SIG-M5 (cell line): ENCODE measurements around the gene MKRN2.
A peak's percentile ranks its signal among the peaks of the same experiment; 100 is the strongest.
"Not testable (repeated sequence)": the region's sequence is repeated elsewhere in the genome, so short reads cannot be mapped to it uniquely, and the experiment has no call there.

Source experiments
- DNase-seq: peaks from one replicate; lab custom pipeline; 2025; lab: John Stamatoyannopoulos, UW

Gene MKRN2, protein sequence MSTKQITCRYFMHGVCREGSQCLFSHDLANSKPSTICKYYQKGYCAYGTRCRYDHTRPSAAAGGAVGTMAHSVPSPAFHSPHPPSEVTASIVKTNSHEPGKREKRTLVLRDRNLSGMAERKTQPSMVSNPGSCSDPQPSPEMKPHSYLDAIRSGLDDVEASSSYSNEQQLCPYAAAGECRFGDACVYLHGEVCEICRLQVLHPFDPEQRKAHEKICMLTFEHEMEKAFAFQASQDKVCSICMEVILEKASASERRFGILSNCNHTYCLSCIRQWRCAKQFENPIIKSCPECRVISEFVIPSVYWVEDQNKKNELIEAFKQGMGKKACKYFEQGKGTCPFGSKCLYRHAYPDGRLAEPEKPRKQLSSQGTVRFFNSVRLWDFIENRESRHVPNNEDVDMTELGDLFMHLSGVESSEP

DNA sequence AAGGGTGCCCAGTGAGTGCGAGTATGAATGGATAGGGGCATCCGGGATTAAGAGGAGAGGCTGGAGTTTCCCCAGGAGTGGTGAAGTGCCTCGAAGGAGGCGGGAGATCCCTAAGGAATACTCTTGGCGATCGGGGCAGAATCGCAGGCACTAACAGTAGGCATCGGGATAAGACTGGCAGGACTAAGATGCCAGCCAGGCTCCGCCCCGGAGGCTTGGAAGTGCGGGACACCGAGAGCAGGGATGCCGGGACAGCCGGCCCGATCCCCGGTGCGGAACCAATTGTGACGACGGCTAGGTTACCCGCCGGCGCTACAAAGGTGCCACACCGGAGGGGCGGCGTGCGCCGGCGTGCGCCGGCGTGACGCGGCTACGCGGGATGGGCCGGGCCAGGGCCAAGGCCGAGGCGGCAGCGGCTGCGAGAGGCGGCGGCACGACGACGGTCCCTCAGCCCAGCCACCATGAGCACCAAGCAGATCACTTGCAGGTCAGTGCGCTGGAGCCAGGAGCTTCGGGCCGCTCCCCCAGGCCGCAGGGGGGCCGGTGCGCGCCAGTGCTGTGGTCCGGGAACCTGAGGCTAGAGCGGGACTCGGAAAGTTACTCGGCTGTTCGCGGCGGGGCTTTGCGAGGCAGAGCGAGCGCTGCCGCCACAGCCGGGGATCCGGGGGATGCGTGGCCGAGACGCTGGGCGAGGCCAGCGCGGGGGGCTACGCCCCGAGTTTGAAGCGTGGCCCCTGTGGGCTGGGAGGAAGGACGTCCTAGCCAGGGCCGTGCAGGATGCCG, at the start of gene MKRN2:
MKRN2 (plus strand) TSS at position 398 of the 783 bp plus-strand sequence; CDS start at position 462, 64 bp downstream.
- DNase-seq = peak; percentile 12

DNA sequence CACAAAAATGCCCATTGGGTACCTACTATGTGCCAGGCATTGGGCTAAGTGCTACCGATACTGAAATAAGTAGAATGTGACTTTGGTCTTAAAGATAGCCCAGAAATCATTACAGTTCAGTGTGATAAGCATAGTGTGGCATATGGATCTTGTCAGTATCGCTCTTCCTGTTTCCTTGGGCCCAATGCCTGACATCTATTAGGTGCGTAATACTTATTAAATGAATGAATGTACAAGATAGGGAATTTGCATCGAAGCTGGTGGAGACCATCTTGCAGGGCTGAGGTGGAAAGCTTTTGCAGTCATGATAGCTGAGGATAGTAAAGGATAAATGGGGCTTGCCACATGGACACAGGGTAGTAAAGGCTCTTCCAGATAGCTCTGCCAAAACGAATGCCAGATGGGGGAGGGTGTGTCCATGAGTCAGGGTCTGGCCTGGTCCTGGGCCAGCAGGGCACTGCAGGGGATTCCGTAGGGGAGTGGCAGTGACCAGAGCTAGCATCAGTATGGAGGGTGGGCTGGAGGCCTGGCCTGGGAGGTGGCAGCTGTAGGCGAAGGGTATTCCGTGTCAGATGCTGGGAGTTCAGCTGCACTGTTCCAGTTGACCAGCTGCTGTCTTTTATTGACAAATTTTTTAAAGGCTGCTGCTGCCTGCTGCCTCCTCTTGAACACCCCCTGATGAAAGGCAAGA, 49.2 kb upstream of the MKRN2 start:
- DNase-seq = no peak

DNA sequence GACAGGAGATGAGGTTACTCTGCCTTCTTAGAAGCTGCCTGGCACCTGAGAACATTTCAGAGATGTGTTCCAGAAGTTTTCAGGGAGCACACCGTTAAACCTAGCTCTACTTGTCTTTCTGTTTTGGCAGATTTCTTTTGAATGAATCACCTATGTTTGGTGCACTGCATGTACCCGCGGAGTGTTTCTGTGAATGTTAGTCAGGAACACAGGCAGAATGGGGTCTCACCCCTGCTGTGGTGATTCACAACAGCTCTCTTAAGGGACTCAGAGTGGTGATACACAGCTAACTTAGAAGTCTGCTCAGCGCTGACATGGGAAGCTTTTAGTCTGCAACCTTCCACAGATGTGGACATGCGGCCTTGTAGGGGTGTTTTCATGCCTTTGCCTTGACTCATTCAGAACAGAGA, 48.6 kb upstream of the MKRN2 start:
- DNase-seq = no peak

DNA sequence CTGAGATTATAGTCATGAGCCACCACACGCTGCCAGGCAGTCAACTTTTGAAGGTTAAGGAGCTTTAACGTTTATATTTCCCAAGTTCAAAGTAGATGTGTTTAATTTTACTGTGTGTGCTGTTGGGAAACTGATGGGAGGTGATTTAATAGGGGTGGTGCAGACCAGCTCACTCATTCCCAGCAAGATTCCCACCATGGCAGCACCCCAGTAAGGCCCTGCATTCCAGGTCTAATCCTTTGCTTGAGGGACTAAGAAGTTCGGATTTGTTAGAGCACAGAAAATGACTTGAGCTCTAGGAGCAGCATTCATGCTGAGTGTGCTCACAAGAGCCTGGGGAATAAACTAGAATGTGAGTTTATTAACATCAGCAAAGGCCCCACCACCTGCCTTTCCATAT, 47.4 kb upstream of the MKRN2 start:
- no peak for DNase-seq

DNA sequence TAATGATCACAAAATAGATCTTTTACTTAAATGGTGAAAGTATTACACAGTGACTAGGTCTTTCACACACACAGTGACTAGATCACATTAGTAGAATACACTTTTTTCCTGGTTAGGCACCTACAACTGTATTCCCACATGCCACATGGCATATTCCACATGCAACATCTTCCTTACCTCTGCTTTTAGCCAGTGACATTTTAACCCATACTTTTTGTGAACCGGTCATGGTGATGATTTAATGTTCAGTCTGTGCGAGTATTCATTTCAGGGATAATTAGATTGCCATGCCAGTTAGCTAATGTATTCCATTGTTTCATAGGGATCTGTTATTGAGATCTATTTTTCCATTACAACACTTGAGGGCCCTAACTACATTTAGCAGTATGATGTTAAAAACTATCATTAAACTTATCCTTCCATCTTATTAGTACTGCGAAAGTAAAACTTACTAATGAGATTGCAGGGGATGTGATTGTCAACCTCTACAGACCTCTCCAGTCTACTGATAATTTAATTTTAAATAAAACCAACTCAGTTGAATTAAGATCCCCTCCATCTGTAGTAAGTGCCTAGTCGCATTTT, 44.3 kb upstream of the MKRN2 start:
- DNase-seq = no peak

DNA sequence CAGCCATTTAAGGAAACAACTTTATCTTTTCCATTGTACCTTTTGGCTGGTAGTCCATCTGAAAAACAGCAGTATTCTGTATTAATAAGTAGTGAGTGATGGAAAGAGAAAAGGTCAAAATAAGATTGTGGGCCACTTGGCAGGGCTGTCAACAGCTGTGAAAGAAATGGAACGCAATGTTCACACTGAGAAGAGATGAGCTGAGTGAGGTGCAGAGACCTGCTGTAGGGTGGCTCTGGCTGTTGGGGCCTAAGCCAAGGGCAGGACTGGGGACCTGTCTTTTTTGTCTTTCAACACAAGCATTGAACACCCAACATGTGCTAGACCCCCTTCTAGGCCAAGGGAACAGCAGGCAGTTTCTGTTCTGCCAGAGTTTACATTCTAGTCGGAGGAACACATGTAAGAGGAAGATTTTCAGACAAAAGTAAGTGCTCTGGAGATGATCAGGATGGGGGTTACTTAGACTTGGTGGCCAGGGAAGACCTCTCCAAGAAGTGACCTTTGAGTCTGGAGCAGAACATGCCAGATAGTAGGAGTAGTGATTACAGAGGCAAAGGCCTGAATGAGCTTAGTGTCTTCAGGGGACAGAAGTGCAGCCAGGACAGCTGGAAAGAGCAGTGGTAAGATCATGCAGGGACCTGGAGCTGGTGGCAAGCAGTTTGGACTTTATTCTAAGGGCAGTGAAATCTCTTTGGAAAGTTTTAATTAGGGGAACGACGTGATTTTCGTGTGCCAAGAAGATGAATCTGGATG, 43.0 kb upstream of the MKRN2 start:
- DNase-seq = no peak

DNA sequence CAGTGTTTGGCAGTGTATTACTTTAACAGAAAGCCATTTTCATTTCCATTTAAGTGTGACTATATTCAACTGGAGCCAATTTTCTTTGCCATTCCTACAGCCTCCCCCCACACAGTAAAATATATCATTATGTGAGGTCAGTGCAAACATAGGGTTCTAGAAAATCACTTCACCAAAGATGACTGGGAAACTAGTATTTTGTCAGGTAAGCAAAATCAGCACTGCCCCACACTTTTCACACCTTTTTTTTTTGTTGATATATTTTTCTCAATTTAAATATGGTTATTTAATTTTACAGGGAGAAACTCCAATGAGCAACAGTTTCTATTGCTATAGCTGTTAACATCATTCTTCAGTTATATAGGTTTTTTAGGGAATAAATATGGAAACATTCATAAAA, 41.3 kb upstream of the MKRN2 start:
- DNase-seq = no peak

DNA sequence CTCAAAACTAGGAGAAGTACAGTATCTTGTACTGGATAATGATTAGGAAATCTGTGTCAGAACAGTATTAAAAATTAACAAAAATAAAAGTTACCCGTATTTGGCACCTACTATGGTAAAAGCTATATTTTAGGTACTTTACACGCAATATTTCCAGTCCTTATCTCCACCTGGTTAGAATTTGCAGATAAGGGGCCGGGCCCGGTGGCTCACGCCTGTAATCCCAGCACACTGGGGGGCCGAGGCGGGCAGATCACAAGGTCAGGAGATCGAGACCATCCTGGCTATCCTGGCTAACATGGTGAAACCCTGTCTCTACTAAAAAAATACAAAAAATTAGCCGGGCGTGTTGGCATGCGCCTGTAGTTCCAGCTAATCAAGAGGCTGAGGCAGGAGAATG, 40.0 kb upstream of the MKRN2 start:
- no peak for DNase-seq

DNA sequence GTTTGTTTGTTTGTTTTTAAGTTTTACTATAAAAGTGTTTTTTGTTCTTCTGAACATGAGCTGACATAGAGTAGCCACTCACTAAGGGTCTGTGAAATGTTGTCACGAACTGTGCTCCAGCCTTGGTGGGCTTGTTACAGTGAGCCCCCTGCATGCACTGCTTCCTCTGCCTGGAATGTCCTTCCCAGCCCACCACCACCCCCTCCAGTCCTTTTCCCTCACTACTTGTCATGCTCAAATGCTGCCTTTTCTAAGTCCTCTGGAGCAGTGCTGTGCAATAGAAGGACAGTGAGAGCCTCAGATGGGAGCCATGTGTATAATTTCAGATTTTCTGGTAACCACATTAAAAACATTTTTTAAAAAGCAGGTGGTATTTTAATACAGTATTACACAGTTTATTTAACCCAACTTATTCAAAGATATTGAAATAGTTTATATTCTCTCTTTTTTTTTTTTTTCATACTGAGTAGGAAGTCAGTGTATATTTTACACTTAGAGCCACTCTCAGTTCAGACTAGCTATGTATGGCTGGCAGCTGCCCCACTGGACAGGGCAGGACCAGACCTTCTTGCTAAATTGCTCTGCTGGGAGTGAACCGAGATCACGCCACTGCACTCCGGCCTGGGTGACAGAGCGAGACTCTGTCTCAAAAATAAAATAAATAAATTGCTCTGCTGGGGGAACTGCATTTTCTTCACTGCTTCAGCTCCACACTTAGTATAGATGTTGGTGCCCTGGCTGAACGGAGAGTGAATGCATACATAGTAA, 38.4 kb upstream of the MKRN2 start:
- no peak for DNase-seq

DNA sequence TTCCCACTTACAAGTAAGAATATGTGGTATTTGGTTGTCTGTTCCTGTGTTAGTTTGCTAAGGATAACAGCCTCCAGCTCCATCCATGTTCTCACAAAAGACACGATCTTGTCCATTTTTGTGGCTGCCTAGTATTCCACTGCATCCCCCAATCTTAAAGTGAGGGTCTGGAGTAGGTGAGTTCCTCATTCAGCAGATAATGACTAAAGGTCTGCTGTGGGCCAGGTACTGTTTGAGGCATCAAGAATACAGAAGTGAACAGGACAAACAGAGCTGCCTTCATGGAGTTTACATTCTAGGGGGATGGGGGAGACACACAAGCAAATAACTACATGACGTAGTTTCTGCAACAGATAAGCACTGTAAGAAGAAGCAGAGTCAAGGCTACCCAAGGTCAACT, 35.9 kb upstream of the MKRN2 start:
- no peak for DNase-seq

DNA sequence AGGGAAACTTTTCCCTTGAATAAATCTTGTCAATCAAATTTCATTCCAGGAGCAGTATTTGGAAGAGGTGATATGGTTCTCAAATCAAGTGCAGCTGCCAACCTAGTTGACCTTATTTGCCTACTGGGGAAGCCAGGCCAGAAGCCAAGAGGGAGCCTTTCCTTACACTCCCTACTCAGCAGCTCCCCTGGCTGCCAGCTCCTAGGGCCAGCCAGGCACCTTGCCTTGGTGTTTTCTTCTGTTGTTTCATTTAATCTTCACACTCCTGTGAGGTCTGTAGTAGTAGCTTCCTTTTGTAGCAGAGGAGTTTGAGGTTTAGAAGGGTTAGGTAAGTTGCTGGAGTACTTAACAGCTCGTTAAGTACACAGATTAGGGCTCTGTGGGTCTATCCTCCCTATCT, 34.2 kb upstream of the MKRN2 start:
- no peak for DNase-seq

DNA sequence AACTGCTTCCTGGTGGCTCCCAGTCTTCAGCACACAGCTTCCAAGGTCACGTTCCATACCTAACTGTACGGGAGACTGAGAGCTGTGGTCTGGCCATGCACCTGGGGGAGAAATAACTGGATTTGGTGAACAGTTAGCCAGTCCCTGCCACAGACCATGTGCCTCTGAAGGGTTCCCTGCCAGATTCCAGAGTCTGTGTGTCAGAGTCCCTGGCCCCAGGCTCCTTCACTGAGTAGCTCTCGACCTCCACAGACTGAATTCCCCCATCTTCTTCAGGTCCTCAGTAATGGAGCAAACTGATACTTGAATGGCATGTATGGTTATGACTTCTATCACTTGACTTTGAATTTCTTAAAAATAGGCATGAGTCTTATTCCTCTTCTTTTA, 29.1 kb upstream of the MKRN2 start:
- no peak for DNase-seq

DNA sequence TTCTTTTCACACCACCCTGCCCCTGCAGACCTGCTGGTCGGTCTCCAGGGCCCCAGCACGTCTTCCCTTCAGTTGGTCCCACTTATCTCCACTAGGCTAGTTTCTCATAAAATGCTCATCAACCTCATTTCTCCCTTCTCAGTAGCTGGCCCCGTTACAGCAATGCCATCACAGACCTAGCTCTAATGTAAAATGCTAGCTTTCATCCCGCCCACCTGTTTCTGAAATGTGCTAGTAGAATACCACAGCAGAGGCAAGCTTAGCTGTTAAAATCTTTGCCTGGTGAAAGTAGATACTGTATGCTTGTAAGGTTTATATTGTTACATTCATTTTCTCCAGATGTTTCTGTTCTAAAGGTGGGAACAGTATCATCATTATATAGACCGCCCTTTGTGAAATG, 24.7 kb upstream of the MKRN2 start:
- no peak for DNase-seq

DNA sequence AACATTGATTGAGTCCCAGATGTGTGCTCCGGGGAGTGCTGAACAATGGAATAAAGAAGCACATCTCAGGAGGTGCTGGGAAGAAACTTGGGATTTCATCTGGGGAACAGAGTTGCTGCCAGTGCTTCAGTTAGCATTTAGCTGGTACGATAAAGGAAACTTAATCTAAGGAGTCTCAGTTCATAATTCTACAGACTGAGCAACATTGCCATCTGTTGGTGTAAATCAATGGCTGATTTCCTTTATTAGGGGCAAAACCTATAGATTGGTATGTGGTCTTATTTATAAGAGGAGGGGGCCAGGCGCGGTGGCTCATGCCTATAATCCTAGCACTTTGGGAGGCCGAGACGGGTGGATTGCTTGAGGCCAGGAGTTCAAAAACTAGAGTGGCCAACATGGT, 20.5 kb upstream of the MKRN2 start:
- no peak for DNase-seq

DNA sequence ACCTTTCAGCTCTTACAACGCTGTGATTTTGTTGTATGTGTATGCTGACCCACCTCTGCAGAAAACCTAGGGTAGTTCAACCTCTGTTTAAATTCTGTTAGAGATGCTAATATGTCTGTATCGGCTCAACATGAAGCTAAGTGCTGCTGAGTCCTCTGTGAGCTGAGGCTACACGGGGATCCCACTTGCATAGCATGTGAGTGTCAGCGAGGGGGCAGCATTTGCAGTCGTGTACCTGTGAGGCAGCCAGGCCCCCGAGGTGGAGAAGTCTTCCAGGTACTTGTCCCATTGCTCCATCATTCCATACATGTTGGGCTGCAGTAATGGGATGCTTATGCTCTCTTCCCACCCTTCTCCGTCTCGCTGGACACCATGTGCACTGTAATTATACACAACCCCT, 15.3 kb upstream of the MKRN2 start:
- DNase-seq = no peak

DNA sequence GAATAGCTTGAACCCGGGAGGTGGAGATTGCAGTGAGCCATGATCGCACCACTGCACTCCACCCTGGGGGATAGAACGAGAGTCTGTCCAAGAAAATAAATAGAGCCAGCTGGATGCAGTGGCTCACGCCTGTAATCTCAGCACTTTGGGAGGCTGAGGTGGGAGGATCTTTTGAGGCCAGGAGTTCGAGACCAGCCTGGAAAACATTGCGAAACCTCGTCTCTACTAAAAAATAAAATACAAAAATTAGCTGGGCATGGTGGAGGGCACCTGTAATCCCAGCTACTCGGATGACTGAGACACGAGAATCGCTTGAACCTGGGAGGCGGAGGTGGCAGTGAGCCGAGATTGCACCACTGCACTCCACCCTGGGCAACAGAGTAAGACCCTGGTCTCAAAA, 13.4 kb upstream of the MKRN2 start:
- not testable (repeated sequence) for DNase-seq

DNA sequence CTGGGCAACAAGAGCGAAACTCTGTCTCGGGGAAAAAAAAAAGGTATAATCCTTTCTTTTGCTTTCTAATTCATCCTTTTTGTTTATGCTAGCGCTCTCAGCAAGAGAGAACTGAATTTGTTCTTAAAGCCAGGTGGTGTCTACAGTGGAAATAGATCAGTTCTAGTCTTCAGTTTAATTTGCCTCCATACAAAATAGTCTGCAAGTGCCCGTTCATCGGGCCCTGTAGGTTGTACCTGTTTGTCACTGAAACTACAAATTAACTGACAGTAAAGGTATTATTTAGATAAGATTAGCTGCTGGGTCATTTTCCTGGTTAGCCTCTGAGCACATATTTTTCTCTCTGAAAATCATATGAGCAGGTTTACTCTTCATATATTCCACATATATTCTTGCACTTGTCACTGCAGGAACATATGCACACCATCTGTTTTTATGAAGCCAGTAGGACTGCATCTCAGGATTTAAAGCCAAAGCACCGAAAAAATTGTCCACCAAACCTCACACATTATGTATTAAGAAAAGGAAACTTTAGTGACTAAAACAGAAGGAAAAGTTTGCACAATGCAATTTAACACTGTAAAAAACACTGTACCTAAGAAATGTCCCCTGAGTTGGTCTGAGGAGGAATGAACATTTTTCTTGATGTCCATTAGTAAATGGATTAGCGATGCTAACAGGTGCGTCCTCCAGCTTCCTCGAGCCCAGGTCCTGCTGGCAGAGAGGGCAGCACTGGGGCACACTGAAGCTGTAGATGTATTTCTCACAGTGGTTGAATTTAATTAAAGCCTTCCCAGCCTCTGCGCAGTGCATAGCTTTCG, 12.0 kb upstream of the MKRN2 start:
- no peak for DNase-seq

DNA sequence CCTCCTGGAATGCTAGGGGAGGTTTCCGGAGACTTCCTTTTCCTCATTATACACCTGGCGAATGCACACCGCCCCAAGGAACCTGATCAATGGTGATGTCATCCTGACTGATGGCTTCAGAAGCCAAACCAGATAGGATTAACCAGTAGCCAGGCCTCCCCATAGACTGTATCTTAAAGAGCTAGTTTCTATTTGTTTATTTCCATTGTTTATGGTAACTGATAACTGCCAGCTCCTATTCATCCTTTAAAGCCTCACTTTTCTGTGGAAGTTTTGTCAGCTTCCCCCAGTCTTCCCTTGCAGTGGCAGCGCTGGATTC, 11.5 kb upstream of the MKRN2 start, which contains the start of gene MKRN2OS:
MKRN2OS (minus strand) TSS at position 27 of the 319 bp plus-strand sequence. CDS start 35 bp downstream, outside the sequence.
- DNase-seq = no peak

DNA sequence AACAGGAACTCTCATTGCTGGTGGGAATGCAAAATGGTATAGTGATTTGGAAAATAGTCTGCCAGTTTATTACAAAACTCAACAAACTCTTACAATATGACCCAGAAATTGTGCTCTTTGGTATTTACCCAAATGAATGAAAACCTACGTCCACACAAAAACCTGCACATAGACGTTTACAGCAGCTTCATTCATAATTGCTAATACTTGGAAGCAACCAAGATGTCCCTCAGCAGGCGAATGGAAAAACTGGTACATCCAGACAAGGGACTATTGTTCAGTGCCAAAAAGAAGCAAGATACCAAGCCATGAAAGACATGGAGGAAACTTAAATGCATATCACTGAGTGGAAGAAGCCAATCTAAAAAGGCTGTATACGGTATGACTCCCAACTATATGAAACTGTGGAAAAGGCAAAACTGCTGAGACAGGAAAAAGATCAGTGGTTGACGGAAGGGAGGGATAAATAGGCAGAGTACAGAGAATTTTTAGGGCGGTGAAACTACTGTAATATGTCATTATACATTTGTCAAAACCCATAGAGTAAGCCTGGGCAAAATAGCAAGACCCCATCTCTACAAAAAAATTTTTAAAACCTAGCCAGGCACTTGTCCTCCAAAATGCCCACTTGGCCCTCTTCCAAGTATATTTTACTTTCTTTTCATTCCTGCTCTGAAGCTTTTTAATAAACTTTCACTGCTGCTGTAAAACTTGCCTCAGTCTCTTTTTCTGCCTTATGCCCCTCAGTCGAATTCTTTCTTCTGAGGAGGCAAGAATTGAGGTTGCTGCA, 6.7 kb upstream of the MKRN2 start:
- DNase-seq = no peak
